Heart left ventricle (tissue), 16 donors: Measurements from ENCODE around the gene SIGLEC8. TPM values are rescaled to one million over a fixed set of nuclear protein-coding genes. Genes with fewer than 3 reads are reported as not detected.

Experiments used
- ATAC-seq, 4 donors: fragments of 200-7000 bp; cut with Tn5 transposase; one replicate each; pipeline ENCODE4 v1.9.1; 2020 to 2022; ENCODE audit warnings: moderate library complexity in 4 of 4, mild to moderate bottlenecking in 3 of 4, moderate number of reproducible peaks in 1 of 4
- DNase-seq, 5 donors: peaks; one replicate each; pipeline ENCODE4 v3.0.0-alpha.2; 2020
- H3K27ac ChIP-seq, 12 donors: fragments of 200-600 bp; sonication (generic) in 4 of 12; one replicate each; pipeline versions ENCODE4 v1.5.0 to v1.8.0; 2016 to 2022; ENCODE audit warnings: mild to moderate bottlenecking in 2 of 12
- H3K27me3 ChIP-seq, 9 donors: fragments of 200-600 bp; sonication (generic) in 2 of 9; one replicate each; pipeline versions ENCODE4 v1.5.1 to v1.8.0; 2016 to 2022; ENCODE audit warnings: mild to moderate bottlenecking in 3 of 9
- H3K36me3 ChIP-seq, 9 donors: fragments of 200-600 bp; sonication (generic) in 2 of 9; one replicate each; pipeline versions ENCODE4 v1.5.0 to v1.8.0; 2018 to 2022; ENCODE audit warnings: mild to moderate bottlenecking in 2 of 9
- H3K4me1 ChIP-seq, 12 donors: fragments of 200-600 bp; sonication (generic) in 4 of 12; one replicate each; pipeline versions ENCODE4 v1.5.0 to v1.8.0; 2016 to 2022; ENCODE audit warnings: mild to moderate bottlenecking in 3 of 12
- H3K4me3 ChIP-seq, 12 donors: fragments of 200-600 bp; sonication (generic) in 4 of 12; one replicate each; pipeline versions ENCODE4 v1.5.0 to v1.8.0; 2017 to 2022; ENCODE audit warnings: mild to moderate bottlenecking in 9 of 12, moderate library complexity in 4 of 12
- H3K9me3 ChIP-seq, 12 donors: fragments of 200-600 bp; sonication (generic) in 4 of 12; one replicate each; pipeline versions ENCODE4 v1.5.0 to v1.8.0; 2016 to 2022; ENCODE audit warnings: mild to moderate bottlenecking in 1 of 12
- POLR2A ChIP-seq, 2 donors: fragments of 450-650 bp; IDR thresholded peaks; one replicate each; pipeline ENCODE4 v1.6.1; 2017; ENCODE audit warnings: antibody characterized with exemption in 2 of 2, mild to moderate bottlenecking in 2 of 2, moderate library complexity in 2 of 2
- WGBS, 4 donors: extraction: QIAGEN DNeasy Blood & Tissue Kit in 2 of 4; methylation state at CpG; one replicate each; pipeline versions ENCODE4 v1.1.5 to v1.1.7; 2013 to 2018; 5-methylcytosine and 5-hydroxymethylcytosine counted together
- intact Hi-C, 10 donors: fragments of 100-400 bp; cut with DNase I; formaldehyde crosslinking; loops; one replicate each; pipeline versions ENCODE4 v1.11.1 to v1.14.2; 2022
- polyA plus RNA-seq, 2 donors: library from polyadenylated mRNA; stranded (reverse); fragments of 200-250 nt; gene quantifications; one replicate each; pipeline ENCODE4 v1.2.3, GENCODE V29; 2013
- total RNA-seq, 9 donors: library from RNA; depleted of rRNA in 2 of 9; stranded (reverse); fragments of >200 nt in 2 of 9; fragmentation: NEBNext Ultra II Directional in 3 of 9; extraction: Animal tissue kit (Norgen Biotek cat#: 25700) in 3 of 9; gene quantifications; one replicate each; pipeline versions ENCODE4 v1.1.0 to v1.2.4, GENCODE V29; 2016 to 2023
- TF ChIP-seq, protein P1 (sequence below), 12 donors: fragments of 200-600 bp; sonication (generic) in 4 of 12; IDR thresholded peaks; one replicate each; pipeline versions ENCODE4 v1.5.0 to v1.8.0; 2018 to 2022; ENCODE audit warnings: antibody characterized with exemption in 12 of 12, mild to moderate bottlenecking in 5 of 12
- donor health status: ischemic (EF 13 %, LVEDD 7.1; RV severe dilation, severe dysfunction).
- donor health status: healthy with polysubstance abuse.
- donor health status: DM: no; HTN: yes; CAD: no.
- donor health status: DM: no; HTN: no; CAD: no.
- donor health status: ischemic (EF 25% LVEDD 6.9; RV normal size, moderate dysfunction).
- donor health status: ischemic (EF 25% LVEDD 5.7; RV mildly dilated, moderate dysfunction).
- donor health status: healthy.
- donor health status: DM: yes; HTN: yes; CAD: no.
- donor health status: ischemic (EF 35%, LVEDD 5.7; RV mildly dilated, moderate dysfunction).
- donor health status: nonischemic (EF 11% LVEDD 7.7; RV severe dilation, severe dysfunction).
- donor health status: DM: yes; HTN: yes; CAD: no.
- donor health status: PGD.
- donor health status: ischemic (EF 29% LVEDD 5.4; RV normal size, mild dysfunction).
- donor health status: nonischemic (EF 23%, LVEDD 6.1; RV moderate dilation, normal function).

Gene SIGLEC8
- total and polyA plus RNA-seq, 11 donors: 0.12 to 0.48 TPM; not detected in 9

DNA sequence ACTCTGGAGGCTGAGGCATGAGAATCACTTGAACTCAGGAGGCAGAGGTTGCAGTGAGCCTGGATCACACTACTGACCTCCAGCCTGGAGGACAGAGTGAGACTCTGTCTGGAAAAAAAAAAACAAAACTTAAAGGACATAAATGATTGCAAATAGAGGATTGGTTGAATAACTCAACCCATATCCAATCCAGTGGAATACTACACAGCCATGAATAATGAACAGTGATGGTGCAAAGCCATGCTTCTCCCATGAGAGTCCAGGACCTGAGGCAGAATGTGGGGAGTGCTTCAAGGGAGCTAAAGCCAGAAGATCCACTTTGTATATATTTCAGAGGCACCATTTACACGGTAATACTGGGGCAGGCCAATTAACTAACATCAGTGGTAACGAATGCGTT is 17.9 kb upstream of the SIGLEC8 start:
- Histone ChIP-seq H3K9me3 (no peaks in the 10 kb centered on the region), H3K27me3 (peaks cover 0 to 59% (median 16%) of the 10 kb centered on the region in 9 donors), H3K4me3 (no peak overlapping the region), H3K4me1 (no peaks in the 10 kb centered on the region), H3K36me3 (no peaks in the 10 kb centered on the region), H3K27ac (no peak overlapping the region)
- no peak for ATAC-seq
- no peak for TF ChIP-seq POLR2A (IDR thresholded peaks at IDR 0.05)
- TF ChIP-seq, protein P1, sequence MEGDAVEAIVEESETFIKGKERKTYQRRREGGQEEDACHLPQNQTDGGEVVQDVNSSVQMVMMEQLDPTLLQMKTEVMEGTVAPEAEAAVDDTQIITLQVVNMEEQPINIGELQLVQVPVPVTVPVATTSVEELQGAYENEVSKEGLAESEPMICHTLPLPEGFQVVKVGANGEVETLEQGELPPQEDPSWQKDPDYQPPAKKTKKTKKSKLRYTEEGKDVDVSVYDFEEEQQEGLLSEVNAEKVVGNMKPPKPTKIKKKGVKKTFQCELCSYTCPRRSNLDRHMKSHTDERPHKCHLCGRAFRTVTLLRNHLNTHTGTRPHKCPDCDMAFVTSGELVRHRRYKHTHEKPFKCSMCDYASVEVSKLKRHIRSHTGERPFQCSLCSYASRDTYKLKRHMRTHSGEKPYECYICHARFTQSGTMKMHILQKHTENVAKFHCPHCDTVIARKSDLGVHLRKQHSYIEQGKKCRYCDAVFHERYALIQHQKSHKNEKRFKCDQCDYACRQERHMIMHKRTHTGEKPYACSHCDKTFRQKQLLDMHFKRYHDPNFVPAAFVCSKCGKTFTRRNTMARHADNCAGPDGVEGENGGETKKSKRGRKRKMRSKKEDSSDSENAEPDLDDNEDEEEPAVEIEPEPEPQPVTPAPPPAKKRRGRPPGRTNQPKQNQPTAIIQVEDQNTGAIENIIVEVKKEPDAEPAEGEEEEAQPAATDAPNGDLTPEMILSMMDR (IDR thresholded peaks at IDR 0.05): no peak
- WGBS, 4 donors: 70 to 92% (median 91%) methylated on average over 3 of the region's 3 CpGs
- intact Hi-C loops: loop anchor here in 3 of 10 donors (10.0 kb wide), 2 partner anchors 299 to 309 kb away; no protein-coding TSS in a partner anchor
- DNase-seq: no peak

GRCh38 chr19:51473009-51473707 is 14.9 kb upstream of the SIGLEC8 start:
- H3K4me1 ChIP-seq: peaks cover 0 to under 1% (median 0%) of the 10 kb centered on the region in 12 donors
- ATAC-seq: peak; percentile 67 to 82 (median 78)
- intact Hi-C loops: loop anchor here (1.0 to 10.0 kb wide), 8 partner anchors 184 to 312 kb away; no protein-coding TSS in a partner anchor
- H3K4me3 ChIP-seq: no peak overlapping the region
- WGBS, 4 donors: 31 to 35% (median 33%) methylated on average over 7 of the region's 7 CpGs
- peaks cover 0 to 38% (median 8%) of the 10 kb centered on the region in 9 donors for H3K27me3 ChIP-seq
- TF ChIP-seq POLR2A (IDR thresholded peaks at IDR 0.05): no peak
- TF ChIP-seq, protein P1 (IDR thresholded peaks at IDR 0.05): peak; percentile 77 to 97 (median 86)
- no peaks in the 10 kb centered on the region for H3K9me3 ChIP-seq
- no peaks in the 10 kb centered on the region for H3K36me3 ChIP-seq
- no peak overlapping the region for H3K27ac ChIP-seq
- DNase-seq: peak in 4 of 5 donors; percentile 70 to 77 (median 72)

DNA sequence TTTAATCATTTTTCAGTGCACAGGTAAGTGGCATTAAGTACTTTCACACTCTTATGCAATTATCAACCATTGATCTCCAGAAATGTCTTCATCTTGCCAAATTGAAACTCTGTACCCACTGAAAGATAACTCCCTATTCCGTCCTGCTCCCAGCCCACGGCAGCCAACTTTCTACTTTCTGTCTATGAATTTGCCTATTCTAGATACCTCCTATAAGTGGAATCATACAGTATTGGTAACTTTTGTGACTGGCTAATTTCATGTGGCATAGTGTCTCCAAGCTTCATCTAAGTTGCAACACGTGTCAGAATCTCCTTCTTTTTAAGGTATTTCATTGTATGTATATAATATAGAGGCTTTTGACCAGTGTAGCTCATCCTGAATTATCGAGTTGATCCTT is 14.4 kb upstream of the SIGLEC8 start:
- H3K36me3 ChIP-seq: no peaks in the 10 kb centered on the region
- ATAC-seq (no peak), DNase-seq (no peak)
- H3K4me3 ChIP-seq: no peak overlapping the region
- peaks cover 0 to 6% (median 0%) of the 10 kb centered on the region in 12 donors for H3K4me1 ChIP-seq
- peaks cover 0 to 38% (median 8%) of the 10 kb centered on the region in 9 donors for H3K27me3 ChIP-seq
- no peaks in the 10 kb centered on the region for H3K9me3 ChIP-seq
- TF ChIP-seq POLR2A (IDR thresholded peaks at IDR 0.05): no peak
- TF ChIP-seq, protein P1 (IDR thresholded peaks at IDR 0.05): no peak
- WGBS, 4 donors: 11 to 19% (median 16%) methylated on average over 4 of the region's 4 CpGs
- intact Hi-C loops: loop anchor here (1.0 to 10.0 kb wide), 8 partner anchors 184 to 312 kb away; no protein-coding TSS in a partner anchor
- H3K27ac ChIP-seq: no peak overlapping the region

DNA sequence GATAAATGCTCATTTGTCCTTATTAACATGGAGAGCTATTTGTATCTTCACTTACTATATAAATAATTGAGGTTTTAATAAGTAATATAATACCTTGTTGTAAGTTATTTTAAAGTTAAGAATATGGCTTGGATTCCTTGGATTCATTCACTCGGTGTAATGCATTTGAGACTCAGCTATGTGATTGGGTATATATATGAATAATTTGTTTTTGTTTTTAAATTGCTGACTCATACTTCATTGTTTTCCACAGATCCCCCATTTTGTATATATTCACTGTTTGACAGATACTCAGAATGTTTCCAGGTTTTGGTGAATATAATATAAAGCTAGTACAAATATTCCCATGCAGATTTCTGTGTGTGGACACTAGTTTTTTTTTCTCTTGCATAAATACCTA is 13.3 kb upstream of the SIGLEC8 start:
- Histone ChIP-seq H3K36me3 (no peaks in the 10 kb centered on the region), H3K9me3 (no peaks in the 10 kb centered on the region), H3K4me1 (peaks cover 0 to 12% (median 0%) of the 10 kb centered on the region in 12 donors), H3K27me3 (peaks cover 0 to 38% (median 8%) of the 10 kb centered on the region in 9 donors), H3K27ac (no peak overlapping the region), H3K4me3 (no peak overlapping the region)
- 66 to 80% (median 70%) methylated on average over 1 of the region's 1 CpG for WGBS, 4 donors
- TF ChIP-seq, protein P1 (IDR thresholded peaks at IDR 0.05): no peak
- no peak for TF ChIP-seq POLR2A (IDR thresholded peaks at IDR 0.05)
- intact Hi-C loops: loop anchor here in 7 of 10 donors (5.0 to 10.0 kb wide), 4 partner anchors 186 to 313 kb away; no protein-coding TSS in a partner anchor
- no peak for ATAC-seq
- DNase-seq: no peak
